Karpas-422 (cell line): ENCODE results near the gene CBR3. TPM values are rescaled to one million over a fixed set of nuclear protein-coding genes. Genes with fewer than 3 reads are reported as not detected.

Experiments
- DNase-seq: peaks from one replicate; pipeline ENCODE4 v3.0.0-alpha.2; 2015
- H2AFZ ChIP-seq: fragments of 200-600 bp; sonication (generic); 2 replicates; pipeline ENCODE4 v1.6.1; 2014; ENCODE audit warnings: antibody characterized with exemption, low read length, mixed read lengths
- H3K27ac ChIP-seq: fragments of 200-600 bp; sonication (generic); 2 replicates; pipeline ENCODE4 v1.5.1; 2014; ENCODE audit warnings: mild to moderate bottlenecking, low read length, moderate library complexity
- H3K27me3 ChIP-seq: fragments of 200-600 bp; sonication (generic); 2 replicates; pipeline ENCODE4 v1.6.1; 2014; ENCODE audit warnings: low read length, mixed read lengths
- H3K36me3 ChIP-seq: fragments of 200-600 bp; sonication (generic); 2 replicates; pipeline ENCODE4 v1.6.1; 2014; ENCODE audit warnings: low read length, mixed read lengths; ENCODE audit not compliant: insufficient read depth
- H3K4me1 ChIP-seq: fragments of 200-600 bp; sonication (generic); 2 replicates; pipeline ENCODE4 v1.6.1; 2014; ENCODE audit warnings: mild to moderate bottlenecking, low read length, mixed read lengths
- H3K4me2 ChIP-seq: fragments of 200-600 bp; sonication (generic); 2 replicates; pipeline ENCODE4 v1.6.1; 2014; ENCODE audit warnings: low read length, low read depth, mild to moderate bottlenecking; ENCODE audit not compliant: poor library complexity, severe bottlenecking
- H3K4me3 ChIP-seq: fragments of 200-600 bp; sonication (generic); 2 replicates; pipeline ENCODE4 v1.5.1; 2014; ENCODE audit warnings: mild to moderate bottlenecking, antibody characterized with exemption, low read length, mixed read lengths
- H3K79me2 ChIP-seq: fragments of 200-600 bp; sonication (generic); 2 replicates; pipeline ENCODE4 v1.6.1; 2014; ENCODE audit warnings: mild to moderate bottlenecking, low read length, mixed read lengths
- H3K9ac ChIP-seq: fragments of 200-600 bp; sonication (generic); 2 replicates; pipeline ENCODE4 v1.6.0; 2014; ENCODE audit warnings: low read length
- H3K9me2 ChIP-seq: fragments of 200-600 bp; sonication (generic), shearing (Covaris generic); replicated peaks from 2 replicates; pipeline ENCODE4 v1.6.0; 2014; ENCODE audit warnings: mild to moderate bottlenecking, low read length, moderate library complexity; ENCODE audit not compliant: insufficient read depth
- H3K9me3 ChIP-seq: fragments of 300-700, 200-600 bp; sonication (generic); 2 replicates; pipeline ENCODE4 v1.6.1; 2014; ENCODE audit warnings: low read length, mixed read lengths
- H4K20me1 ChIP-seq: fragments of 200-600 bp; sonication (generic); 2 replicates; pipeline ENCODE4 v1.6.1; 2014; ENCODE audit warnings: mild to moderate bottlenecking, antibody characterized with exemption, low read length, low read depth; ENCODE audit not compliant: insufficient read depth
- total RNA-seq: library from RNA; depleted of rRNA; stranded (reverse); fragments of >200 nt; shearing (Covaris generic); gene quantifications from 2 replicates; pipeline ENCODE4 v1.2.3, GENCODE V29; 2014; ENCODE audit warnings: low replicate concordance

CBR3 gene
- total RNA-seq, 1 experiment from 2014 or later = not detected

DNA sequence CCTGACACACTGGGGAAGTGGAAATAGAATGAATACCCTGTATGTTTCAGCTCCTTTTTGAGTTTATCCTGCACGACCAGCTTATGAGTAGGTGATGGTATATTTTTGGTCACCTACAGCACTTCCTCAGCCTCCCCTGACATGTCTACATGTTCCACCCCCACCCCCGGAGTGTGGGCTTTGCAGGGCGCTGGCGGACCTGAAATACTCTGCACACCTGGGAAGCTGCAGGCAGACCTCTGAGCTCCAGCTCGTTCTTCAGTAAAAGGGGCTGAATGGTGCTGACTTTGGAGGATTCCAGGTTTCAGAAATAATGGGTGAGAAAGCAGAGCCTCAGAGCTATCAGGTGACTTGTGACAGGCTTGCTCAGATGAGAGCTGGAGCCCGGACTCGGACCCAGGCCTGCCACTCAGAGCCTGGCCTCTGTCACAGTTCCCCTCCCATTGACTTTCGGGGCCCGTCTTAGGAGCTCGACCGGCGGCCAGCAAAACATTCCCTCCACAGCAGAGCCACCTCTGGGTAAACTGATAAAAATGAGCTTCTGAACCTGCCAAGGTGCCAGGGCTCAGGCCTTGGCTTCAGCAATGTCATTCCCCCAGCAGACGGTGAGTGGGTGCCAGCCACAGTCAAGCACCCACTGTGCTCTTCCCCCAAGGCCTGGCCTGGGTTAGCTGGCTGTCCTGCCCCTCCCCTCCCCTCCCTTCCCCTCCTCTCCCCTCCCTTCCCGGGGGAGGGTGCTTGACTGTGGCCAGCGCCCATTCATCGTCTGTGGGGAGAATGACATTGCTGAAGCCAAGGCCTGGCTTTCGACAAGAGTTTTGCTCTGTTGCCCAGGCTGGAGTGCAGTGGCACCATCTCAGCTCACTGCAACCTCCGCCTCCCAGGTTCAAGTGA lies 51.9 kb downstream of the CBR3 start:
- Histone ChIP-seq H3K27ac (no peak overlapping the region), H3K79me2 (no peaks in the 10 kb centered on the region), H3K9me2 (no peaks in the 10 kb centered on the region), H3K9me3 (no peaks in the 10 kb centered on the region), H3K4me2 (no peak overlapping the region), H3K4me3 (no peak overlapping the region), H3K27me3 (no peaks in the 10 kb centered on the region), H2AFZ (no peak overlapping the region), H3K4me1 (no peaks in the 10 kb centered on the region), H3K9ac (no peak overlapping the region), H3K36me3 (no peaks in the 10 kb centered on the region), H4K20me1 (no peaks in the 10 kb centered on the region; the same call in 1 of the 2 replicates)
- DNase-seq = no peak

DNA sequence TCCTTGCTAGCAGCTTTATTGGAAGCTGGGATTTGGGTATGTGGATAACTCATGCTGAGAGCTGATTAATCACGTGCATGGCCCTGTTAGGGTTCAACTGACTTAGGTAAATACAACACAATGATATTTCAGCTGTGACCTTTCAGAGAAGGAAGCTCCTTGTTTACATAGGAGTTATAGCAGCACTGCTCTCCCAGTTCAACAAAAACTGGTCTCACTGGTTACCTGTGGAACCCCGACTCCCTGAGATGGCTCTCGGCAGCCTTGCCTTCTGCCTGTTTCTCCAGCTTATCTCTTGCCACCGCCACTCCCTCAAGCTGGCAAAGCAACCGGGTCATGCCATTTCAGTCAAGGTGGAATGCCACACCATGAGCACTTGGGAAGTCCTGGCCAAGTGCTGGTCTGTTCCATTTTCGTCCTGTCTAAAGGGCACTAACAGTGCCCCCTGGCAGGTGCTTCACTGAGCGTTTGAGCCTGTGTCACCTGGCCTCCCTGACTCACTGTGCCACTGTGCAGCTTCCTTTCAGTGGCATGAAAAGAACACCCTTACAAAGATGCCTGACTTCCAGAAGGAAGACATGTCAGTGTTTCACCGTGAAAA lies 53.3 kb downstream of the CBR3 start:
- no peaks in the 10 kb centered on the region for H3K27me3 ChIP-seq
- no peaks in the 10 kb centered on the region for H3K79me2 ChIP-seq
- DNase-seq = no peak
- no peak overlapping the region for H3K4me3 ChIP-seq
- H3K9me3 ChIP-seq = no peaks in the 10 kb centered on the region
- no peaks in the 10 kb centered on the region; the same call in 1 of the 2 replicates for H4K20me1 ChIP-seq
- no peaks in the 10 kb centered on the region for H3K9me2 ChIP-seq
- H3K4me2 ChIP-seq = no peak overlapping the region
- no peak overlapping the region for H2AFZ ChIP-seq
- no peak overlapping the region for H3K27ac ChIP-seq
- no peaks in the 10 kb centered on the region for H3K36me3 ChIP-seq
- H3K9ac ChIP-seq = no peak overlapping the region
- H3K4me1 ChIP-seq = no peaks in the 10 kb centered on the region

DNA sequence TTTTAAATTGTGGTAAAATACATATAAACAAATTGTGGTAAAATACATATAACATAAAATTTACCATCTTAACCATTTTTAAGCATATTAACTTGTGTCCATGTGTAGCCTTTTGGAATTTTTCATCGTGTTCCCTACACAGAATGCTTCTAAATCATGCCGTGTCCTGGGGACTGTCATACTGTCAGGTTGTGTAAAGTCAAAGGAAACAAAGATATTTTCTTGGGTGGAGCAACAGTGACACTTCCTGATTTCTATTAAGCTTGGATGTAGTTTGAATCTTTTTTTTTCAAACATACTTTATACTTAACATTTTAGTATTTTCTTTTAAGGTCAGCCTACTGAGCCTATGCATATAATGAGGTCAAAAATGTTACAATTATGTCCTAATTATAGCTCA lies 54.1 kb downstream of the CBR3 start:
- Histone ChIP-seq H2AFZ (no peak overlapping the region), H3K4me2 (no peak overlapping the region), H3K9me3 (no peaks in the 10 kb centered on the region), H3K9ac (no peak overlapping the region), H3K9me2 (no peaks in the 10 kb centered on the region), H4K20me1 (no peaks in the 10 kb centered on the region; the same call in 1 of the 2 replicates), H3K36me3 (no peaks in the 10 kb centered on the region), H3K27me3 (no peaks in the 10 kb centered on the region), H3K79me2 (no peaks in the 10 kb centered on the region), H3K27ac (no peak overlapping the region), H3K4me1 (no peaks in the 10 kb centered on the region), H3K4me3 (no peak overlapping the region)
- DNase-seq = no peak

DNA sequence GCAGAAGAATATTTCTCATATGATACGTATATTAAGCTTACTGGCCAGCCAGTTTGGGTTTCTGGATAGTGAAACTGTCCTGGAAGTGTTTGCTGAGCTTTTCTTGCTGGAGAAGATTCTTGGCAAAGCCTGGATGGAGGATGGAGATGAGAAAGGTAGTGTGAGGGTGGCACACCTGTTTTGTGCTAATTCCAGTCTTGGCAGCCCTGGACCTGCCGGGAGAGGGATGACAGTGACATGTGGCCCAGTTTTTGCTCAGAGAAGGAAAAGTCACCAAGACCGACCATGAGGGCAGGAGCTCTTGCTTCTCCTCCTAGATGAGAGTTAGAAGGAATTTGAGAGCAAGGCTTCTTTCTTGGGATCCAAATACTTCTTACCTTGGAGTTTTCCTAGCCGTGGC lies 55.9 kb downstream of the CBR3 start:
- Histone ChIP-seq H3K27ac (no peak overlapping the region), H3K36me3 (no peaks in the 10 kb centered on the region), H3K9me3 (no peaks in the 10 kb centered on the region), H3K27me3 (no peaks in the 10 kb centered on the region), H3K4me1 (no peaks in the 10 kb centered on the region), H3K4me3 (no peak overlapping the region), H4K20me1 (no peaks in the 10 kb centered on the region; the same call in 1 of the 2 replicates), H3K4me2 (no peak overlapping the region), H3K79me2 (no peaks in the 10 kb centered on the region), H2AFZ (no peak overlapping the region), H3K9ac (no peak overlapping the region), H3K9me2 (no peaks in the 10 kb centered on the region)
- no peak for DNase-seq

DNA sequence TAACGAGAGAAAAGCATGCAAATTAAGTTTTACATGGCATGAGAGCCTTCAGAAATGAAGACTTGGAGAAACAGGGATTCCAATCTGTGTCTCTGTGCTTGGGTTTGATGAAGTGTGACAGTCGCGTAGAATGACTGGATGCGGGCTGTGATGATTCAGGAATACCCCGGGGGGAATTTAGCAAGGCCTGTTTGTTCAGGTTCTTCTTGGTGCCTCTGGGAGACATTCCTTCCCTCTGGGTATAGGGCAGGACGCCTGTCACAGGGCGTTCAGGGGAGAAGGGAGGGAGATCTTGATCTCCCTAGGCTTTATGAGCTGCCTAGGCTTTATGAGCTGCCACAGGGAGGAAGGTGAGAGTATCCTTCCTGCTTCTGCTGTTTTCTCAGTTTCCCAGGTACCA lies 58.3 kb downstream of the CBR3 start:
- Histone ChIP-seq H3K9ac (no peak overlapping the region), H4K20me1 (no peaks in the 10 kb centered on the region)

DNA sequence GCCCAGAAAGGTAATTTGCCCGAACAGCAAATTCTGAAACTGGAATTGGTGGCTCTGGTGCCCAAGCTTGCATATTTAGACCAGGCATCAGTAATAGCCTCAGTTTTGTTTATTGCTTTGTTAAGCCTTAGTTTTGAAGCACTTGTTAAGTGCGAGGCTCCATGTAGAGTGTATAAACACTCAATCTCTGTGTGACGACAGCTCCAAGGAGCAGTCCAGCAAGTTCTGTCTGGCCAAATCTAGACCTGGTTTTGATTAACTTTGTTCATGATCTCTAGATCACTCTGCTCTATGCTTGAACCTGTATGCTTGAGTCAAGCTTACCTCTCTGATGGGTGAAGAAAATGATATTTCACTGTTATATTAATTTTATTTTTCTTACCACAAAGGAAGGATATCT lies 59.1 kb downstream of the CBR3 start:
- no peaks in the 10 kb centered on the region for H3K9me2 ChIP-seq
- no peaks in the 10 kb centered on the region for H4K20me1 ChIP-seq
- H3K27ac ChIP-seq = no peak overlapping the region
- H3K4me2 ChIP-seq = no peak overlapping the region
- H3K4me3 ChIP-seq = no peak overlapping the region
- H3K9ac ChIP-seq = no peak overlapping the region
- H3K9me3 ChIP-seq = no peaks in the 10 kb centered on the region
- H3K4me1 ChIP-seq = no peaks in the 10 kb centered on the region
- H3K27me3 ChIP-seq = no peaks in the 10 kb centered on the region
- no peaks in the 10 kb centered on the region for H3K79me2 ChIP-seq
- no peak for DNase-seq
- H3K36me3 ChIP-seq = no peaks in the 10 kb centered on the region
- no peak overlapping the region for H2AFZ ChIP-seq

More for the DNA sequence above, 58.3 kb downstream of the CBR3 start:
- no peaks in the 10 kb centered on the region for H3K9me3 ChIP-seq
- H3K36me3 ChIP-seq = no peaks in the 10 kb centered on the region
- no peaks in the 10 kb centered on the region for H3K9me2 ChIP-seq
- H3K4me1 ChIP-seq = no peaks in the 10 kb centered on the region
- no peak for DNase-seq
- H3K27ac ChIP-seq = no peak overlapping the region
- no peaks in the 10 kb centered on the region for H3K27me3 ChIP-seq
- no peak overlapping the region for H3K4me3 ChIP-seq
- no peak overlapping the region for H3K4me2 ChIP-seq
- H3K79me2 ChIP-seq = no peaks in the 10 kb centered on the region
- no peak overlapping the region for H2AFZ ChIP-seq

DNA sequence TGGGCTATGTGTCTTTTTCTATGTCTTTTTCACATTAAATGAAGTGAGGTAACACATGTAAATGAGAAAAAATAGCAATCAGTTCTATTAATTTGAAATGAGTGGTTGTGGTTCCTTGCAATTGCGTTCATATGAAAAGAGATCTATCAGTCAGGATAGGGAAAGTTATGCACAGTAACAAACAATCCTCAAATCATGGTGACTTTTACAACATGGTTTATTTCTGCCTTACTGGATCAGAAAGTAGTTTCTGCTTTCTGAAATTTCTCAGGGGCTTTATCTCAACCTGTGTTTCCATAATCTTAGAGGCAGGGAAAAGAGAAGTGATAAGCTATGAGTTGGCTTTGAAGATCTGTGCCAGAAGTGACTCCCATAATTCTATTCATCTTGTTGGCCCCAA lies 60.7 kb downstream of the CBR3 start:
- no peaks in the 10 kb centered on the region for H3K9me3 ChIP-seq
- H3K4me3 ChIP-seq = no peak overlapping the region
- no peaks in the 10 kb centered on the region for H3K9me2 ChIP-seq
- no peak overlapping the region for H3K9ac ChIP-seq
- H2AFZ ChIP-seq = no peak overlapping the region
- no peak overlapping the region for H3K4me2 ChIP-seq
- no peaks in the 10 kb centered on the region for H3K27me3 ChIP-seq
- H3K36me3 ChIP-seq = no peaks in the 10 kb centered on the region
- H3K27ac ChIP-seq = no peak overlapping the region
- no peaks in the 10 kb centered on the region for H3K4me1 ChIP-seq
- no peaks in the 10 kb centered on the region for H4K20me1 ChIP-seq
- DNase-seq = no peak
- no peaks in the 10 kb centered on the region for H3K79me2 ChIP-seq
